Fibroblast of skin of right quadriceps (primary cell): ENCODE data around the gene TWSG1.
"Not testable (repeated sequence)": the region's sequence is repeated elsewhere in the genome, so short reads cannot be mapped to it uniquely, and the experiment has no call there.

Experiments used
- DNase-seq: peaks from one replicate; pipeline ENCODE4 v3.0.0-alpha.2; 2013

Gene TWSG1

GRCh38 chr18:9428862-9429661 lies 94.5 kb downstream of the TWSG1 start:
- no peak for DNase-seq

GRCh38 chr18:9429662-9429993 lies 95.1 kb downstream of the TWSG1 start:
- peak; percentile 61 for DNase-seq

GRCh38 chr18:9430315-9430714 lies 95.7 kb downstream of the TWSG1 start:
- not testable (repeated sequence) for DNase-seq

GRCh38 chr18:9431296-9431695 lies 96.7 kb downstream of the TWSG1 start:
- DNase-seq, result no peak

- not testable (repeated sequence) for DNase-seq
These were observed 98.5 kb downstream of the TWSG1 start for GRCh38 chr18:9433122-9433521.

- peak; percentile 18 for DNase-seq
These were observed 99.1 kb downstream of the TWSG1 start for GRCh38 chr18:9433671-9434121.

- DNase-seq, result no peak
These were observed 99.6 kb downstream of the TWSG1 start for GRCh38 chr18:9434122-9434701.

- DNase-seq, result no peak
These were observed 100.5 kb downstream of the TWSG1 start for GRCh38 chr18:9435041-9435440.

- no peak for DNase-seq
These were observed 101.8 kb downstream of the TWSG1 start for GRCh38 chr18:9436206-9436929.

- peak; percentile 88 for DNase-seq
These were observed 102.5 kb downstream of the TWSG1 start for GRCh38 chr18:9437021-9437437.

GRCh38 chr18:9437672-9438071 lies 103.1 kb downstream of the TWSG1 start:
- no peak for DNase-seq

GRCh38 chr18:9441061-9441460 lies 106.5 kb downstream of the TWSG1 start:
- no peak for DNase-seq

GRCh38 chr18:9444549-9444948 lies 110.0 kb downstream of the TWSG1 start:
- no peak for DNase-seq

- DNase-seq, result no peak
These were observed 112.3 kb downstream of the TWSG1 start for GRCh38 chr18:9446839-9447238.

- DNase-seq, result no peak
These were observed 112.8 kb downstream of the TWSG1 start for GRCh38 chr18:9447334-9447733.

- no peak for DNase-seq
These were observed 115.2 kb downstream of the TWSG1 start for GRCh38 chr18:9449600-9450414.

GRCh38 chr18:9450920-9451319 lies 116.3 kb downstream of the TWSG1 start:
- not testable (repeated sequence) for DNase-seq
